Activated CD4-positive, alpha-beta T cell treated with anti-CD3 and anti-CD28 coated beads for 4 hours (primary cell): ENCODE data around the gene KMT2B.
A peak's percentile ranks its signal among the peaks of the same experiment; 100 is the strongest.

Experiments used
- DNase-seq, 2 donors: peaks; one replicate each; pipeline ENCODE4 v3.0.0-alpha.2; 2020

The KMT2B gene

GRCh38 chr19:35744430-35745327, 26.9 kb downstream of the KMT2B start:
- DNase-seq: peak; percentile 95

DNA sequence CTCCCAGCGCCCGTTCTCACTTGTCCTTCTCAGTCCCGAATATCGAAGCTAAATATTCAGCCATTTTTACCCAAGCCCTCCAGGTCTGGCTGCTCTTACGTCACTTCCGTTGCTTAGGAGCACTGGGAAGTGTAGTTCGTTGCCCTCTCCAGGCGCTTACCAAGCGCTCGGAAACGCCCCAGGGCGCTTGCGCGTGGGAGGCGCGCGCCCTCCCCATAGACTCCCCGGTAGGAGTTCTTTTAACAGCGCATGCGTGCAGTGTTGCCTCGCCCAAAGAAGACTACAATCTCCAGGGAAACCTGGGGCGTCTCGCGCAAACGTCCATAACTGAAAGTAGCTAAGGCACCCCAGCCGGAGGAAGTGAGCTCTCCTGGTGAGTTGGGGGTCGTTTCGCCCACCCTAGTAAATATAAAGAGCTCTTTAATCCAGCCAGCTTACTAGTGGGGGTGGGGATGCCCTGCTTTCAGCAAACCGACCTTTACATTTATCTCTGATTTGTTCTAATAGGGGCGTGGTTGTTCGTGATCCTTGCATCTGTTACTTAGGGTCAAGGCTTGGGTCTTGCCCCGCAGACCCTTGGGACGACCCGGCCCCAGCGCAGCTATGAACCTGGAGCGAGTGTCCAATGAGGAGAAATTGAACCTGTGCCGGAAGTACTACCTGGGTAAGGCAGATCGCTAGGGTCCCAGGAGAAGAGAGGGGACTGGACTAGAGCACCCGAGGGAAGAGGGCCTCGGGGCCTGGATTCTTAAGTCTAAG, 27.7 kb downstream of the KMT2B start, which contains the start of the genes PSENEN and U2AF1L4:
PSENEN (plus strand) TSS at position 324 of the 759 bp plus-strand sequence; CDS start at position 604, 280 bp downstream.
U2AF1L4 (minus strand) TSS at position 91 of the 759 bp plus-strand sequence; CDS start at position 64, 27 bp downstream.
- DNase-seq: peak; percentile 93 to 95

DNA sequence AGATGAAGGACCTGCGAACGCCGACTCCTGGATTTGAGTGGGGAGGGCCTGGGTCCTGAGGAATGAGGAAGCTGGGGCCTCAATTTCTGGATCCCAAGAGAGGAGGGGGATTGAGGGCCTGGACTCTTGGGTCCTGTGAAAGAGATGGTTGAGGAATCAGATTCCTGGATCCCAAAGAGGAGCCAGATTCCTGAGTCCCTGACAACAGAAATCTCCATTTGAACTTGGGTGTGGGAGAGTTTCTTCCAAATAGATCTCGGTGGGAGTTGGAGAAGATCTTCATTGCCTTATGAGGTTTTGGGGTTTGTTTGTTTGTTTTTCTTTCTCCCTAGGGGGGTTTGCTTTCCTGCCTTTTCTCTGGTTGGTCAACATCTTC, 28.3 kb downstream of the KMT2B start:
- DNase-seq: no peak

DNA sequence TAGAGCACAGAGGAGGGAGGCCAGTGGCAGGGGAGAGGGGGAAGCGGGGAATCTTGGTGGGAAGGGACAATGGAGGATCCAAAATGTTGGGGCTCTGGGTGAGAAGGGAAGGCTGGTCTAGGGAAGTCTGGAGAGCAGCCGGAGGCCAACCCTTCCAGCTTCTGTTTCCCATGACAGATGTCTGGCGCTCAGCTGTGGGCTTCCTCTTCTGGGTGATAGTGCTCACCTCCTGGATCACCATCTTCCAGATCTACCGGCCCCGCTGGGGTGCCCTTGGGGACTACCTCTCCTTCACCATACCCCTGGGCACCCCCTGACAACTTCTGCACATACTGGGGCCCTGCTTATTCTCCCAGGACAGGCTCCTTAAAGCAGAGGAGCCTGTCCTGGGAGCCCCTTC, 28.7 kb downstream of the KMT2B start:
- DNase-seq: no peak

DNA sequence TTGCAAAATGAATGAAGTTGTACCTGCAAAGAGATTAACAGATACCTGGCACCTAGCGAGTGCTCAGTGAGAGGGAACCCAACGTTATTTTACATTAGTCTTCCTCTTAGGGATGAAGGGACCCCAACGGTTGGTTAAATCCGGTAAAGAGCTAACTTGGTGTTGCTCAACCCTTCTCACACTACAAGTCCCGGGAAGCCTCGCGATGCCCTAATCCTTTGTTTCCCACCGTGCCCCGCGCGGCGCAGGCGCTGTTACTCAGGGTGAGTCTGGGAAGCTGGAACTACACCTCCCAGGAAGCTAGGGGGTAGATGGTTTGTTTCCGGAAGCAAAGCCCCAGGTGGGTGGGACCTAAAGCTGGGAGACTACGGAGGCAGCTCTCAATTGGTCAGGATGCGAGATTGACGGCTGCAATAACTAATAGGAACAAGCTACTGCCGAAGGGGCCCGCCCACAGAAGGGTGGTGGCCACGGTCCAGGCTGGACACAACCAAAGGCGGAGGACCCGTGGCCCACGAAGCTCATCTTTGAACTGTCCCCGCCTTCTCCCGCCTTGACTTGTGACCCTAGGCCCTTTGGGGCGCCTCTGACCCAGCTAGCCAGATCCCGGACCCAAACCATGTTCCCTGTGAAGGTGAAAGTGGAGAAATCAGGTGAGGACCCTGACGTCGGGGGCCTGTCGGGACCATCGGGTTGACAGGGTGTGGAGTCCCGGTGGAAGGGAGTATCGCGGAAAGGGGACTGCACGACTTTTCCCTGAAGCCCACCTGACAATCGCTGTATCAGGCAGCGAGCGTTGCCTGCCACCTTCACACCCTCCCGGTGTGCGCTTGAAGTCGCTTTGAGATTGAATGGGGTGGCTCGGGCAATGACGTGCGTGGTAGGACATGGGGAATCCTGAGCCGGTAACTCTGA, 30.6 kb downstream of the KMT2B start, which contains the start of gene LIN37:
LIN37 (plus strand) TSS at position 471 of the 915 bp plus-strand sequence; CDS start at position 620, 149 bp downstream.
- DNase-seq: peak; percentile 98

DNA sequence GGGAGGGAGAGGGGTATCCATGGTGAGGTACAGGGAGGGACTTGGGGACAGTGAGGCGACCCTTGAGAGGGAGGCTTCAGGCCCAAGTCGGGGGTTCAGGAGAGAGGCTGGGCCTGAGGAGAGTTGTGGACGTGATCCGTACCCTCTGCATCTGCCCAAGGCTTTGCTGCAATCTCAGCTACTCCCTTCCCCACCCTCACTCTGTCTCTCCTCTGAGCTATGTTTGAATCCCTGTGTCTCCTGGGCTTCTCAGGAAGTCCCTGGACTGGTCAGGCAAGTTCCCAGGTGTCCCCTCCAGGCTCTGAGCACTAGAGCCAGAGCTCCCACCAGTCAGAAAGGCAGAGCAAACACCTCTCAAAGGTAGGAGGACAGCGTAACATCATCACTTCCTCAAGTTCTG, 32.4 kb downstream of the KMT2B start:
- DNase-seq: no peak

GRCh38 chr19:35751839-35752745, 34.3 kb downstream of the KMT2B start:
- DNase-seq: no peak

DNA sequence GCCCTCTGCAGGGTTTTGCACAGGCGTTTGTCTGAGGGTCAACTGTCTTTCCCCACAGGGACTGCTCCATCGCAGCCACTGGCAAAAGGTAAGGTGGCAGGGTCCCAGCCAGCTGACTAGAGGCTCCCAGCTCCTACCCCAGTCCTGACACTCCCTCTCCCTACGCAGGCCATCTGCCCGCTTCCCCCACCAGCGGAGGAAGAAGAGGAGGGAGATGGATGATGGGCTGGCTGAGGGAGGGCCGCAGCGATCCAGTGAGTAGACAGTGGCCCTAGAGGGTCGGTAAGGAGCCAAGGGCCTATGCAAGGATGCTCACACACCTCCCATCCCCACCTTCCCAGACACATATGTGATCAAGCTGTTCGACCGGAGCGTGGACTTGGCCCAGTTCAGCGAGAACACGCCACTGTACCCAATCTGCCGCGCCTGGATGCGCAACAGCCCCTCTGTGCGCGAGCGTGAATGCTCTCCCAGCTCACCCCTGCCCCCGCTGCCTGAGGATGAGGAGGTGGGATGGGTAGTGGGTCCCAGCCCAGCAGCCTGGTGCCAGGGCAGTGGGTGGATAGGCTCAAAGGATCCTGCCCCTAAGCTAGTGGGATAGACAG, 35.0 kb downstream of the KMT2B start:
- DNase-seq: no peak

DNA sequence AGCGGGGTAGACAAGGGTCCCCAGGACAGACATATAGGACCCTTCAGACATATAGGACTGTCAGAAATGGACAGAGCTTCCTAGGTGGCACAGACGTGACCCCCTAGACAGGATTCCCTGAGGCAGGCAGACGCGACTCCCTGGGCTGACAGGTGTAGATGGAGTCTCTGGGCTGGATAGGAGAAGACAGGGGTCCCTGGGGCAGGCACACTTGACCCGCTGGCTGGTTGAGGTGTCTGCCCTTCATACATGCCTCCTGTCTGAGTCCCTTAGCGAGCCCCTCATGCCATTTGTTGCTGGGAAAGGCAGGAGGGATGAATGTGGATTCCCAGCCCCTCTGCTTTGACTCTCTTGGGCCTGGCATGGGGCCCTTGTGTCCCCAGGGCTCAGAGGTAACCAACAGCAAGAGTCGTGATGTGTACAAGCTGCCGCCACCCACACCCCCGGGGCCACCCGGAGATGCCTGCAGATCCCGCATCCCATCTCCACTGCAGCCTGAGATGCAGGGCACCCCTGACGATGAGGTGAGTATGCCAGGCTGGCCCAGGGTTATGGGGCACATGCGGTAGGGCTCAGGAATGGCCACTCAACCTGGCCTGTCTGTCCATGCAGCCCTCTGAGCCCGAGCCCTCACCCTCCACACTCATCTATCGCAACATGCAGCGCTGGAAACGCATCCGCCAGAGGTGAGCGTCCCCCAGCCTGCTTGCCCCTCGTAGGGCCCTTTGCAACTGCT, 36.0 kb downstream of the KMT2B start:
- no peak for DNase-seq

DNA sequence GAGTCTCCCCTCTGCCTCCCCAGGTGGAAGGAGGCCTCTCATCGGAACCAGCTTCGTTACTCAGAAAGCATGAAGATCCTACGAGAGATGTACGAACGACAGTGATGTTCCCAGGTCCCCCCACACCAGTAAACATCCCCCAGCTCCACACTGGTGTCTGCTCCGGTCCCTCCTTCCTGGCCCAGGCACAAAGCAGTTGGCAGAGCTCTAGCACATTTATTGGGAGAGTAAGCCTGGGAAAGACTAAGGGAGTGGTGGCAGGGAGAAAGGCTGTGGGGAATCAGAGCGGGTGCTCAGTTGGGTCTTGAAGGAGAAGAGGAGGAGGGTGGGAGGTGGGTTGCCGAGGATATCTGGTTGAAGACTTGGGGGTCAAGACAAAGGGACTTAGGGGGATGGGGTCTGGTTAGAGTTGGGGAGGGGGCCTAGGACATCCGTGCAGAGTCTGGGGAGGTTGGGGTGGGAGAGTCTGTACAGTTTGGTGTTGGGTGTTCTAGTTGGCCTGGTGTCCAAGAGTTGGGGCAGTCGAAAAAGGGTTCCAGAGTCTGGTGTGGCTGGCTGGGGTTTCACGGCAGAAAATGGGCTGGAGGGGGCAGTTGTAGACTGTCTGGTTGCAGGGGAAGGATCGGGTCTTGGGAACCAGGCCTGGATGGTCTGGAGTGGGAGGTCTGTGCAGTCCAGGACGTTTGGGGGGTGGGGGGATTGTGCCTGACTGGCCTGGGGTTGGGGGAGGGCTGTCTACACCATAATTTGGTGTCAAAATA, 36.7 kb downstream of the KMT2B start:
- no peak for DNase-seq

DNA sequence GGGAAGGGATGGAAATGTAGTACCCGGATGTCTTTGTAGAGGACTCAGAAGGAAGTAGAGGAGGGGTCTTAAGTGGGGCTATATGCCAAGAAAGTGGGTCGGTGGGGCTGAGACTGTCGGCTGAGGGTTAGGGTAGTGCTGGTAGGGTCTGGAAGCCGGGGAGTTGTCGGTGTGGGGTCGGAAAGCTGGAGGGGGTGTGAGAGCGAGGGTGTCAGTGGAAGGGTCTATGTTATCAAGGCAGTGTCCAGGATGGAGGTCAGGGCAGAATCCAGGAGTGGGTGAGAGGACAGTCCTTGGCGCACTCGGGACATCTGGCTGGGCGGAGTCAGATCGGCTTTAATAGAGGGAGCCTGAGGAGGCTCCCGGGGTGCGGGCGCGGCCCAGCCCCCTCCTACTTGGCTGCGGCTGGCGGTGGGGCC, 37.3 kb downstream of the KMT2B start:
- DNase-seq: no peak

GRCh38 chr19:35755550-35756376, 38.0 kb downstream of the KMT2B start:
- DNase-seq: peak; percentile 62 to 68

- DNase-seq: no peak
Observed at GRCh38 chr19:35756377-35757230, 38.8 kb downstream of the KMT2B start, which contains the start of gene HSPB6. HSPB6 (minus strand) TSS chr19:35757029; CDS start chr19:35757008, 21 bp downstream.

DNA sequence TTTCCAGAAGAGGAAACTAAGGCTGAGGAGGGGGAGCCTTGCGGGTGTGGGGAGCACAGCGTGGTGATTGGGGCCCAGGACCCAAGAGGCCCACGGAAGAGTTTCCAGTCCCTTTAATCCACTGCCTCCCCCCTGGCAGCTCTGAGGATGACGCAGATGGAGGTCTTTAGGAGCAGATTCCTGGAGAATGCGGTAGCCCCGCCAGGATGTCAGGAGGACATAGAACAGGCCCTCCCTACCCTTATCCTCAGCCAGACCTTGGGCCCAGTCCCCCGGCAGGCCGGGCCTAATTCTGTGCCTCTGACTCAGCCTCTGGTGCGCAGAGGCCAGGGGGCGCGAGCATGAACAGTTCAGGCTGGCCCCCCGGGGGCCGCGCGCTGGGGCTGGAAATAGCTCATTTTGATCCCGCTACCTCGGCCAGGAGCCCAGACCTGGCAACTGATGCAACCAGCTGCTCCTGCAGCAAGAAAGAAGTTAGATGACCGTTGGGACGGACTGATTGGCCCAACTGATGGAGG, 39.5 kb downstream of the KMT2B start:
- no peak for DNase-seq

- DNase-seq: peak; percentile 96 to 97
Observed at GRCh38 chr19:35757749-35758608, 40.2 kb downstream of the KMT2B start, which contains the start of gene PROSER3. PROSER3 (plus strand) TSS chr19:35758176; CDS start chr19:35758216, 40 bp downstream.

DNA sequence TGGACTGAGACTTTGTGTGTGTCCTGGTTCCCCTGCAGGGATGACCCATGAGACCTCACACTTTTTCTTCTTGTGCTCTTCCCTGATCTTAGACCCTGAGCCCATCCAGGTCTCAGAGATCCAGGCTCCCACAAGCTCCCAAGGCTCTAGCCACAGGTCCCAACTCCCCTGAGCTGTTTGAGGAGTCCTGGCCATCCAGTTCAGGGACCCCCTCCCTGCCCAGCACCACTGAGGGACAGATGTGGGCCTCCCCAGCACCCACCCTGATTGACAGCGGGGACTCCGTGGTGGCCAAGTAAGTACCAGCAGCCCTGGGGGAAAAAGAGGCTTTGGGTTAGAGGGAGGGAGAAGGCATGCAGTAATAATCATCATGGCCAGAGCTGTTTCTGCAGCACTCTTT, 41.9 kb downstream of the KMT2B start:
- DNase-seq: no peak
